Naive B cell (primary cell): ENCODE measurements around the gene LGALS3BP. TPM values are rescaled to one million over a fixed set of nuclear protein-coding genes. Genes with fewer than 3 reads are reported as not detected.
"Not testable (repeated sequence)": the region's sequence is repeated elsewhere in the genome, so short reads cannot be mapped to it uniquely, and the experiment has no call there.

Experiments
- ATAC-seq, 2 donors: fragments of 150-1000 bp; cut with Tn5 transposase; 2 replicates each; pipeline ENCODE4 v1.10.0; 2021; ENCODE audit warnings: low read depth in 2 of 2, mild to moderate bottlenecking in 2 of 2, moderate library complexity in 2 of 2
- DNase-seq: peaks from one replicate; pipeline ENCODE4 v3.0.0; 2022
- H3K27ac Mint-ChIP-seq, 6 donors: one replicate each; pipeline ENCODE4 v1.8.0; 2020 to 2022; ENCODE audit warnings: mild to moderate bottlenecking in 6 of 6, mixed read lengths in 6 of 6, moderate library complexity in 5 of 6, inconsistent platforms in 2 of 6
- H3K27me3 Mint-ChIP-seq, 3 donors: one replicate each; pipeline ENCODE4 v1.8.0; 2021 to 2022; ENCODE audit warnings: mixed read lengths in 3 of 3, mild to moderate bottlenecking in 1 of 3
- H3K36me3 Mint-ChIP-seq, 2 donors: one replicate each; pipeline ENCODE4 v1.8.0; 2020 to 2022; ENCODE audit warnings: mixed read lengths in 2 of 2, inconsistent platforms in 1 of 2, mild to moderate bottlenecking in 1 of 2
- H3K4me1 Mint-ChIP-seq, 3 donors: one replicate each; pipeline ENCODE4 v1.8.0; 2020 to 2022; ENCODE audit warnings: mixed read lengths in 3 of 3, inconsistent platforms in 1 of 3, mild to moderate bottlenecking in 1 of 3, moderate library complexity in 1 of 3
- H3K4me3 Mint-ChIP-seq, 8 donors: one replicate each; pipeline ENCODE4 v1.8.0; 2020 to 2022; ENCODE audit warnings: mild to moderate bottlenecking in 8 of 8, mixed read lengths in 8 of 8, moderate library complexity in 8 of 8, inconsistent platforms in 2 of 8
- H3K9me3 Mint-ChIP-seq, 7 donors: one replicate each; pipeline ENCODE4 v1.8.0; 2020 to 2022; ENCODE audit warnings: mixed read lengths in 7 of 7, mild to moderate bottlenecking in 5 of 7, inconsistent platforms in 2 of 7, moderate library complexity in 1 of 7
- polyA plus RNA-seq, 6 donors: library from polyadenylated mRNA; unstranded; fragments of 300-500 nt; fragmentation: Illumina TruSeq; gene quantifications; one replicate each; pipeline ENCODE4 v1.2.3, GENCODE V29; 2021; ENCODE audit warnings: low read depth in 6 of 6

LGALS3BP gene
- polyA plus RNA-seq, 6 donors from 2014 or later, result 1.2 to 17.1 (median 3.7) TPM

DNA sequence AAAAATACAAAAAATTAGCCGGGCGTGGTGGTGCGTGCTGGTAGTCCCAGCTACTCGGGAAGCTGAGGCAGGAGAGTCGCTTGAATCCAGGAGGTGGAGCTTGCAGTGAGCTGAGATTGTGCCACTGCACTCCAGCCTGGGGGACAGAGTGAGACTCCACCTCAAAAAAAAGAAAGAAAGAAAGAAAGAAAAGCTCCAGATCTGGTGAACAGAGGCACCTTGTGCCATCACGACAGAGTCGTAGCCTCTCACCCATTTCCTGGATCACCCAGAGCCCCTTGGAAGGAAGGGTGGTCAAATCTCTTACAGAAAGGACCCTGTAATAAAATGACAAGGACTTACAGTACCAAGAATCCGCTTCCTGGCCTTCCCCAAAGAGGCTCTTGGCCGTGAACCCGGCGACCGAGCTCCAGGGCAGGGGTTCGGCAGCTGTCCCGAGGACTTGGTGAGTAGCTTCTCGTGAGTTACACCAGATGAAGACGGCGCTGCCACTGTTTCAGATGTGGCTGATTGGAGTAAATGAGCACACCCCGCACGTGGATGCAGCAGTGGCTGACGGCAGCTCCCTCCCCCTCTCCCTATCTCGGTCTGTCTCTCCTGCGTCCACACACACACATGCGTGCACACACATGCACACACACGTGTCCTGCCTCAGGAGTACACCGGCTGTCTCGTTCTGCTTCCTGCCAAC lies 13.5 kb downstream of the LGALS3BP start:
- H3K36me3 Mint-ChIP-seq, result no peaks in the 10 kb centered on the region
- DNase-seq (no peak), ATAC-seq (no peak)
- no peaks in the 10 kb centered on the region for H3K27me3 Mint-ChIP-seq
- no peaks in the 10 kb centered on the region for H3K9me3 Mint-ChIP-seq
- peak overlapping the region in 2 of 6 donors; percentile 69 to 76 for H3K27ac Mint-ChIP-seq
- peaks cover 14 to 30% (median 23%) of the 10 kb centered on the region in 3 donors for H3K4me1 Mint-ChIP-seq
- H3K4me3 Mint-ChIP-seq, result peak overlapping the region in 3 of 8 donors; percentile 46 to 63 (median 47)

DNA sequence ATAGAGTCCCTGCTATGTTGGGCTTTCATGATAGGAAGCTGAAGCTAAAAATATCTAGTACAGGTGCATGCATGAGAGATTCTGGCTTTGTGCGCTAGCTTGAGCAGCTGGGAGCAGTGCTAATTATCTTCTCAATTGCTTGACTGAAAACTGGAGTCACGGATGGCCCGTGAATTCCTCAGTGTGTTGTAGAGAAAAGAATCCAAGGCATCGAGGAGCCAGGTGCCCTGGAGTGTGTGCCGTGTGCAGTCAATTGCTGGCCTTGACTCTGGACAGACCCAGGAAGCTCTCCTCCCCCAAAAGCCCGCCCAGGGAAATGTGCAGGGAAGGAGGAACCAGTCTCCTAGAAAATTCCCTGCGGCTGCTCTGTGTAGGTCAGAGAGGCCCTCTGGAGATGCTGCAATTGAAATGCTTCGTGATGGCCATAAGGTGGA lies 14.2 kb downstream of the LGALS3BP start:
- H3K27ac Mint-ChIP-seq, result peak overlapping the region in 3 of 6 donors; percentile 15 to 77 (median 27)
- H3K27me3 Mint-ChIP-seq, result no peaks in the 10 kb centered on the region
- H3K4me3 Mint-ChIP-seq, result peak overlapping the region in 6 of 8 donors; percentile 6 to 77 (median 60)

DNA sequence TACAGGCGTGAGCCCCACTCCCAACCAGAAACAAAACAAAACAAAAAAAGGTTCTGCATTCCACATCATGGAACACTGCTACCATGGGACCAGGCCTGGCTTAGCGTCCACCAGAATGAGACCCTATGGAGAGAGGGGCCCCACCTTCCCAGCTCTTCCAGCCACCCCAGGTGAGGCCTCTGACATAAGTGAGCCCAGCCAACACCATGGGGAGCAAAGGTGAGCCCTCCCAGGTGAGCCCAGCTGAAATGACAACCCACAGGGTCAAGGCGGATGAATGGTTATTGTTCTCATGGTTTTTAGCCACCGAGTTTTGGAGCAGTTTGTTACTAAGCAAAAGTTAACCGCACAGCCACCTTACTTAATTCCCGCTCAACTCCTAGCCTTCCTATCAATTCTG lies 16.3 kb downstream of the LGALS3BP start:
- Mint-ChIP-seq H3K27ac (no peak overlapping the region), H3K4me1 (peaks cover 8 to 26% (median 20%) of the 10 kb centered on the region in 3 donors), H3K9me3 (no peaks in the 10 kb centered on the region), H3K36me3 (no peaks in the 10 kb centered on the region), H3K27me3 (no peaks in the 10 kb centered on the region), H3K4me3 (peak overlapping the region in 1 of 8 donors; percentile 35)
- DNase-seq, result no peak
- ATAC-seq, result no peak

More for the DNA sequence above, 14.2 kb downstream of the LGALS3BP start:
- no peak for DNase-seq
- Mint-ChIP-seq H3K9me3 (no peaks in the 10 kb centered on the region), H3K4me1 (peaks cover 12 to 26% (median 20%) of the 10 kb centered on the region in 3 donors), H3K36me3 (no peaks in the 10 kb centered on the region)
- peak in 1 of 2 donors; percentile 33 for ATAC-seq

DNA sequence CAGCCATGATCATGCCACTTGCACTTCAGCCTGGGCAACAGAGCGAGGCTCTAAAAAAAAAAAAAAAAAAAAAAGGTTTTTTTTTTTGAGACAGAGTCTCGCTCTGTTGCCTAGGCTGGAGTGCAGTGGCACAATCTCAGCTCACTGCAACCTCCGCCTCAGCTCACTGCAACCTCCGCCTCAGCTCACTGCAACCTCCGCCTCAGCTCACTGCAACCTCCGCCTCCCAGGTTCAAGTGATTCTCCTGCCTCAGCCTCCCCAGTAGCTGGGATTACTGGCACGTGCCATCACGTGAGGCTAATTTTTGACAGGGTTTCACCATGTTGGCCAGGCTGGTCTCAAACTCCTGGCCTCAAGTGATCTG lies 16.8 kb downstream of the LGALS3BP start:
- not testable (repeated sequence) for H3K36me3 Mint-ChIP-seq, H3K9me3 Mint-ChIP-seq, H3K27ac Mint-ChIP-seq, DNase-seq, ATAC-seq, H3K27me3 Mint-ChIP-seq
- Mint-ChIP-seq H3K4me3 (peak overlapping the region in 1 of 8 donors; percentile 35), H3K4me1 (peaks cover 8 to 26% (median 20%) of the 10 kb centered on the region in 3 donors)

DNA sequence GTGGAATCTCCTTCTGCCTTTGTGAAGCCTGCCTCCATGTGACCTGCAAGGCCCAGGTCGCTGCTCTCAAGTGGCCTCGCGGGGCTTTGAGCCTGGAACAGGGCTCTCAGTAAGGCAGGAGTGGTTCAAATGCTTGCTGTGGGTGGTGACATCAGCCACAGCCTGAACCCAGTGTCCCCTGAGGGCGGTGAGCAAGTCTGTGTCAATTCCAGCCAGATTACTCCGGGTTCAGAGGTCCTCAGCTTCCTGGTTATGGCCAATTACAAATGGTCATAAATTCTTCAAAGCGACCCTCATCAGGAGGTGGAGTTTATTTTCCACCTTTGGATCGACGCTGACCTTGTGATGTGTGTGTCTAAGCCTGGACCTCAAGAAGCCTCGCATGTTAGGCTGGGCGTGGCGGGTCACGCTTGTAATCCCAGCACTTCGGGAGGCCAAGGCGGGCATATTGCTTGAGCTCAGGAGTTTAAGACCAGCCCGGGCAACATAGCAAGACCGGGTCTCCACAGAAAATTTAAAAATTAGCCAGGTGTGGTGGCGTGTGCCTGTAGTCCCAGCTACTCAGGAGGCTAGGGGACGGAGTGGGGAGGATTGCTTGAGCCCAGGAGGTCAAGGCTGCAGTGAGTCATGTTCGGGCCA lies 17.3 kb downstream of the LGALS3BP start:
- DNase-seq (no peak), ATAC-seq (no peak)
- Mint-ChIP-seq H3K27ac (no peak overlapping the region), H3K4me3 (no peak overlapping the region), H3K4me1 (peaks cover 8 to 26% (median 20%) of the 10 kb centered on the region in 3 donors), H3K36me3 (no peaks in the 10 kb centered on the region), H3K27me3 (no peaks in the 10 kb centered on the region), H3K9me3 (no peaks in the 10 kb centered on the region)

DNA sequence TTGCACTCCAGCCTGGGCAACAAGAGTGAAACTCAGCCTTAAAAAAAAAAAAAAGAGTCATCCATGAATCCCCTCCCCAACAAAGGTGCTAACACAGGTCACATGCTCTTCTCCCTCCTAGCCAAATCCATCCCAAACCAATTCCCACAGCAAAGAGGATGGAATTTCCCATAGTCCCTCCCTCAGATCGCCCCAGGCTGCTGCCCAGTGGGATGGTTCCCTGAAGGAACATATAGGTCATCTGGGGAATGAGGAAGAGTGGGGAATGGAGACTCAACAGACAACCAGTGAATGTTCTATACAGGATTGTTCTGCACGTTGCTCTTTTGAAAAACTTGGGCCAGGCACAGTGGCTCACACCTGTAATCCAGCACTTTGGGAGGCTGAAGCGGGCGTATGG lies 18.2 kb downstream of the LGALS3BP start:
- no peak overlapping the region for H3K4me3 Mint-ChIP-seq
- no peaks in the 10 kb centered on the region for H3K9me3 Mint-ChIP-seq
- no peaks in the 10 kb centered on the region for H3K27me3 Mint-ChIP-seq
- H3K4me1 Mint-ChIP-seq, result peaks cover 8 to 26% (median 20%) of the 10 kb centered on the region in 3 donors
- H3K27ac Mint-ChIP-seq, result peak overlapping the region in 2 of 6 donors; percentile 38 to 59
- ATAC-seq (no peak), DNase-seq (no peak)
- H3K36me3 Mint-ChIP-seq, result no peaks in the 10 kb centered on the region

DNA sequence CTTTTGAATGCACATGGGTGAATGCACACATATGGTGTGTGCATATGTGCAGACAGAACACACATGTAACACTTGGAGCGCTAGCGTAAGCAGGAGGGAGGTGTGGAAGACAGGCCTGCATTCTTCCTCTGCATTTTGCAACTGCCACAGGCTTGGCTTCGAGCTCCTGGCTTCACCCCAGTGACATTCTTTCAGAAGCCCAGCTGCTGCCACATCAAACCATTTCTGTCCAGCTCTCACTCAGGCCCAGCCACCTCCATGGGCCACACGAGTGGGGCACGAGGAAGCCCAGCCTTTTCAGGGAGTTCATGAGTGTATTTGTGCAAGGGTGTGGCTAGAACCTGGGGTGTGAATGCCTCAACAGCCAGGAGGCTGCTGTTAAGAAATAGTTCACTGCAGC lies 18.8 kb downstream of the LGALS3BP start:
- DNase-seq (no peak), ATAC-seq (no peak)
- no peaks in the 10 kb centered on the region for H3K9me3 Mint-ChIP-seq
- no peaks in the 10 kb centered on the region for H3K27me3 Mint-ChIP-seq
- no peak overlapping the region for H3K4me3 Mint-ChIP-seq
- peaks cover 8 to 19% (median 17%) of the 10 kb centered on the region in 3 donors for H3K4me1 Mint-ChIP-seq
- peak overlapping the region in 1 of 6 donors; percentile 78 for H3K27ac Mint-ChIP-seq
- H3K36me3 Mint-ChIP-seq, result no peaks in the 10 kb centered on the region

DNA sequence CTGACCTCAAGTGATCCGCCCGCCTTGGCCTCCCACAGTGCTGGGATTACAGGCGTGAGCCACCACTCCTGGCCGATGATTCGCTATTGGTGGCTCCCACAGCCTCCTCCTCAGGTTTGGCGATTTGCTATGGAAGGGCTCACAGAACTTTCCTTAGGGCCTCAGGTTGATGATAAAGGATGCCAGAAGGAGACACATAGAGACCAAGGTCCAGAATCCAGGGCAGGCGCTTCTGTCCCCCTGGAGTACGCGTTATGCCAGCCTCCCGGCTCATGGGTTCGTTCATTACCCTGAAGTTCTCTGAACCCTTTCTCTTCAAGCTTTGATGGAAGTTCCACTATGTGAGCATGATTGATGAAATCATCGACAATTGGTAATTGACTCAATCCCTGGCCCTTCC lies 19.9 kb downstream of the LGALS3BP start:
- no peaks in the 10 kb centered on the region for H3K36me3 Mint-ChIP-seq
- no peaks in the 10 kb centered on the region for H3K27me3 Mint-ChIP-seq
- H3K27ac Mint-ChIP-seq, result no peak overlapping the region
- no peaks in the 10 kb centered on the region for H3K9me3 Mint-ChIP-seq
- H3K4me3 Mint-ChIP-seq, result no peak overlapping the region
- ATAC-seq, result no peak
- peaks cover 5 to 8% (median 5%) of the 10 kb centered on the region in 3 donors for H3K4me1 Mint-ChIP-seq
- no peak for DNase-seq

DNA sequence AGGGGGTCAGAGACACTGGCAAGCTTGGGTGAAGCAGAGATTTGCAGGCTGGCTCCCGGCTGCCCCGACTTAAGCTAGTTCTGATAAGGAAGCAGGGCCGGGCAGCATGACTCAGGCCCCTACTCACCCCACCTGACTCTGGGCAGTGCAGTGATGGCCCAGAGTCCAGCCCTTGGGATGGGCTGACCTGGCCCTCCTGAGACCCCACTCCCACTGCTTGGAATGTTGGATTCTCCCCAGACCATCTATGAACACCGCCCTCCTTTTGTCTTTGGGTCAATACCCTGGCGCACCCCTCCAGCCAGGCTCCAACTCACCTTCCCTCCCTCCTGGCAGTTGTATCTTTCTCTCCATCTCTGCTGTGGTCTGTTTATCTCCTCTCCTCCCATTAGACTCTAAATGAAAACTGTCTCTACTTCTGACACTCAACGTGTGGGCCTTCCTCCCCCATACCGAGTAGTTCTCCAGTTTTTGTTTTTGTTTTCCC lies 21.0 kb downstream of the LGALS3BP start:
- H3K27ac Mint-ChIP-seq, result peak overlapping the region in 1 of 6 donors; percentile 87
- H3K4me1 Mint-ChIP-seq, result peaks cover 0 to 4% (median 0%) of the 10 kb centered on the region in 3 donors
- DNase-seq (no peak), ATAC-seq (no peak)
- no peaks in the 10 kb centered on the region for H3K36me3 Mint-ChIP-seq
- H3K4me3 Mint-ChIP-seq, result no peak overlapping the region
- H3K27me3 Mint-ChIP-seq, result no peaks in the 10 kb centered on the region
- H3K9me3 Mint-ChIP-seq, result no peaks in the 10 kb centered on the region

DNA sequence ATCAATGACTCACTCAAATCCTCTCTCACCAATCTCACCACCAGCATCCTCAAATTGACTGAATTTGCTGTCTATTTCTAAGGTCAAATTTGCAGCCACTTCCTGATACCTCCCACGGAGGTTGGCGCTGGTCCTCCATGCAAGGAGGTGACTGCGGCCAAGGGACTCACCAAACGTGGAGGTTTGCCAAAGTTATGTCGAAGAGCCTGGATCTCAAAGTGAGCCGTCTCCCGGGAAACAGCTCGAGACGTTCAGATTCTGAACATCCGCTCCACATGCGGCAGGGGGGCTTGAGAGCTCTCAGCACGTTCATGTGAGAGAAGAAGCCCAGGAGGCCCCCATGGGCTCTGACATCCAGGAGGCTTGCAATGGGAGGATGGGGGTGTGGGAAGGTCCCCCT lies 22.6 kb downstream of the LGALS3BP start:
- no peak overlapping the region for H3K4me3 Mint-ChIP-seq
- ATAC-seq (no peak), DNase-seq (no peak)
- no peaks in the 10 kb centered on the region for H3K36me3 Mint-ChIP-seq
- no peaks in the 10 kb centered on the region for H3K27me3 Mint-ChIP-seq
- H3K9me3 Mint-ChIP-seq, result no peaks in the 10 kb centered on the region
- H3K27ac Mint-ChIP-seq, result peak overlapping the region in 1 of 6 donors; percentile 39
- peaks cover 0 to 4% (median 0%) of the 10 kb centered on the region in 3 donors for H3K4me1 Mint-ChIP-seq

DNA sequence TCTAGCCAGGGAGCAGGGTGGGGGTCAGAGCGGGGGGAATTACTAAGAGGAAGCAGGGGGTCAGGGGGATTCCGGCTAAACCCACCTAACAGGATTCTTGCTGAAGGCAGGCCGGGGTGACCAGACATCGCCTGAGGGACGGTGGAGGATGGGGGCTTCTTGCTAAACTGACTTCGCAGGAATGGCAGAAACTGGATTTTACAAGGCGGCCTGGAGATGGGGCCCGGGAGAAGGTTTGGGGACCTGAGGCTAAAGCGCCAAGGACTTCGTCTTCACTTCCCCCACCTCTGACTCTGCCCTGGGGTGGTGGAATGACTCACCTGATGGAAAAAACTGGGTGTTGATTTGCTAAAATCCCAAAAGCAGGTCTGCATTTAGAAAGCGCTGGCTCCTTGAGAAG lies 23.5 kb downstream of the LGALS3BP start:
- peaks cover 0 to 5% (median 0%) of the 10 kb centered on the region in 3 donors for H3K27me3 Mint-ChIP-seq
- peaks cover 0 to 2% (median 1%) of the 10 kb centered on the region in 7 donors for H3K9me3 Mint-ChIP-seq
- peak overlapping the region in 1 of 8 donors; percentile 63 for H3K4me3 Mint-ChIP-seq
- H3K4me1 Mint-ChIP-seq, result no peaks in the 10 kb centered on the region
- peaks cover 0 to 2% of the 10 kb centered on the region in 2 donors for H3K36me3 Mint-ChIP-seq
- DNase-seq (no peak), ATAC-seq (no peak)
- peak overlapping the region in 1 of 6 donors; percentile 39 for H3K27ac Mint-ChIP-seq

DNA sequence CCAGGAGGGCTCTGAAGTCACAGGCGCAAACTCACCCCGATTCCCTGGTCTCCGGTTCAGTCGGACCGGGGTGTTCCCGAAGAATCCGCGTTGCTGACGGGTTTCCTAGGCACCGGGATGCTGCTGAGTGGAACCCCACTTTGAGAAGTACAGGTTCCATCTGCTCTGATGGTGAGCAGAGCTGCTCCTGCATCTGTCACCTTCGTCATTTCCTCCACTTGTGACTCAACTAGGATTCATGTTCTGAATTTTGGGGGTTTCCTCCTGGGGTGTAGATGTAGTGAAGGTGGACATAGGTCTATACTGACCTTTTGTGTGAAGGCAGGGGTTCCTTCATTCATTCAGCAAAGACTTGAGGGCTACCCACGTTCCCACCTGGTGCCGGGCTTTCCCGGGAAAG lies 25.0 kb downstream of the LGALS3BP start:
- Mint-ChIP-seq H3K9me3 (peaks cover 0 to 18% (median 14%) of the 10 kb centered on the region in 7 donors), H3K4me3 (no peak overlapping the region), H3K36me3 (peaks cover 0 to 14% of the 10 kb centered on the region in 2 donors), H3K27me3 (peaks cover 0 to 6% (median 0%) of the 10 kb centered on the region in 3 donors), H3K4me1 (no peaks in the 10 kb centered on the region), H3K27ac (no peak overlapping the region)
- ATAC-seq (no peak), DNase-seq (no peak)

DNA sequence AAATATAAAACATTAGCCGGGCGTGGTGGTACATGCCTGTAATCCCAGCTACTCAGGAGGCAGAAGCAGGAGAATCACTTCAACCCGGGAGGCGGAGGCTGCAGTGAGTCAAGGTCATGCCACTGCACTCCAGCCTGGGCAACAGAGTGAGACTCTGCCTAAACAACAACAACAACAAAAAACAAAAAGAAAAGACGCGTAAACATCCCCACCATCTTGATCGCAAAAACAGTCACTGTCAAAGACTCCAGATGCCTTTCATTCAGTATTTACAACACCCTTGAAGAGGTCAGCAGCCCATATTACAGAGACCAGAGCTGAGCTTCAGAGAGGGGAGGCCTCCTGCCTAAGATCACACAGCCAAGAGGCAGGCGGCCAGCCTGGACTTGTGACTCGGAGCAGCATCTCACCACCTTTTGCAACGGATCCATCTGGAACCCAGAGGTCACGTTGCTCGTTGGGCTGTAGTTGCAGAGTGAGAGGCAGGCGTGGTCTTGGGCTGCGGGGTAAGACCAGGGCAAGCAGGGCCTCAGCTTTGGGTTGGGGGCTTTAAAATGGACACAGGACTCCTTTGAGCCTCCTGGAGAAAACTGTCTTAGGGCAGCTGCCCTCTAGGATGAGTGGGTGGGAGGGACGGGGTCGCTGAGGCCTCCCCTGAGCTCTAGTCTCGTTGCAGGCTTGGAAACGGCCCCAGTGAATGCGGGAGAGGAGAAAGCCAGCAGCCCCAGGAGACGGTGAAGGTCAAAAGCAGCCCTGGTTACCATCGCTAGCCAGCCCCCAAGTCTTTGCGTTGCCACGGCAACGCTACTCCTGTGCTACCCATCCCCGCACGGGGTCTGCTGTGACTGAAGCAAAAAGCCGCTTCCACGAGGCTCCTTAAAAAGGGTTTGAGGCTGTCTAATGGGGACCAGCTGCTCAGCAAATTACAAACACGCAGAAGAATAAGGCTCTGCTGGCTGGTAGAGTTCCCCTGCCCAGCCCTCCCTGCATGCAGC lies 26.1 kb downstream of the LGALS3BP start:
- H3K36me3 Mint-ChIP-seq, result peaks cover 0 to 14% of the 10 kb centered on the region in 2 donors
- H3K27me3 Mint-ChIP-seq, result peaks cover 0 to 6% (median 0%) of the 10 kb centered on the region in 3 donors
- DNase-seq (no peak), ATAC-seq (no peak)
- no peak overlapping the region for H3K4me3 Mint-ChIP-seq
- H3K9me3 Mint-ChIP-seq, result peaks cover 0 to 21% (median 17%) of the 10 kb centered on the region in 7 donors
- no peaks in the 10 kb centered on the region for H3K4me1 Mint-ChIP-seq
- peak overlapping the region in 1 of 6 donors; percentile 62 for H3K27ac Mint-ChIP-seq
